ENCODE data around the gene SERAC1.

SERAC1 gene

GRCh38 chr6:158092806-158093205 is 75.3 kb downstream of the SERAC1 start:
- in situ Hi-C loops (cut with HindIII; ENCODE audit: low pct_ligation_motif_present, low pct_unique_long_range_greater_than_20kb, low sequenced_read_pairs): no loop called here
- DNase-seq: no peak

GRCh38 chr6:158087224-158087867 is 80.7 kb downstream of the SERAC1 start:
- in situ Hi-C loops (cut with HindIII; ENCODE audit: low pct_ligation_motif_present, low pct_unique_long_range_greater_than_20kb, low sequenced_read_pairs): no loop called here

GRCh38 chr6:158086504-158087223 is 81.4 kb downstream of the SERAC1 start:
- in situ Hi-C loops (cut with HindIII; ENCODE audit: low pct_ligation_motif_present, low pct_unique_long_range_greater_than_20kb, low sequenced_read_pairs): no loop called here
- no peak for DNase-seq

More at GRCh38 chr6:158087224-158087867, 80.7 kb downstream of the SERAC1 start:
- no peak for DNase-seq

GRCh38 chr6:158086054-158086503 is 82.0 kb downstream of the SERAC1 start:
- no peak for DNase-seq
- in situ Hi-C loops (cut with HindIII; ENCODE audit: low pct_ligation_motif_present, low pct_unique_long_range_greater_than_20kb, low sequenced_read_pairs): no loop called here

- in situ Hi-C loops (cut with HindIII; ENCODE audit: low pct_ligation_motif_present, low pct_unique_long_range_greater_than_20kb, low sequenced_read_pairs): no loop called here
- no peak for DNase-seq
Observed at GRCh38 chr6:158085261-158086053, 82.6 kb downstream of the SERAC1 start.

- in situ Hi-C loops (cut with HindIII; ENCODE audit: low pct_ligation_motif_present, low pct_unique_long_range_greater_than_20kb, low sequenced_read_pairs): no loop called here
- no peak for DNase-seq
Observed at GRCh38 chr6:158083455-158084325, 84.4 kb downstream of the SERAC1 start.

- no peak for DNase-seq
Observed at GRCh38 chr6:158081657-158081935, 86.5 kb downstream of the SERAC1 start.

GRCh38 chr6:158080849-158081656 is 87.0 kb downstream of the SERAC1 start:
- in situ Hi-C loops (cut with HindIII; ENCODE audit: low pct_ligation_motif_present, low pct_unique_long_range_greater_than_20kb, low sequenced_read_pairs): no loop called here
- DNase-seq: no peak

More at GRCh38 chr6:158081657-158081935, 86.5 kb downstream of the SERAC1 start:
- in situ Hi-C loops (cut with HindIII; ENCODE audit: low pct_ligation_motif_present, low pct_unique_long_range_greater_than_20kb, low sequenced_read_pairs): no loop called here

- in situ Hi-C loops (cut with HindIII; ENCODE audit: low pct_ligation_motif_present, low pct_unique_long_range_greater_than_20kb, low sequenced_read_pairs): no loop called here
Observed at GRCh38 chr6:158078320-158078719, 89.7 kb downstream of the SERAC1 start.

GRCh38 chr6:158077676-158078075 is 90.4 kb downstream of the SERAC1 start:
- in situ Hi-C loops (cut with HindIII; ENCODE audit: low pct_ligation_motif_present, low pct_unique_long_range_greater_than_20kb, low sequenced_read_pairs): no loop called here
- no peak for DNase-seq

More at GRCh38 chr6:158078320-158078719, 89.7 kb downstream of the SERAC1 start:
- no peak for DNase-seq

GRCh38 chr6:158076548-158076947 is 91.5 kb downstream of the SERAC1 start:
- in situ Hi-C loops (cut with HindIII; ENCODE audit: low pct_ligation_motif_present, low pct_unique_long_range_greater_than_20kb, low sequenced_read_pairs): no loop called here
- no peak for DNase-seq

GRCh38 chr6:158073776-158074175 is 94.3 kb downstream of the SERAC1 start:
- in situ Hi-C loops (cut with HindIII; ENCODE audit: low pct_ligation_motif_present, low pct_unique_long_range_greater_than_20kb, low sequenced_read_pairs): no loop called here
- no peak for DNase-seq

- DNase-seq: peak; percentile 57
Observed at GRCh38 chr6:158072083-158072721, 95.9 kb downstream of the SERAC1 start.

GRCh38 chr6:158071121-158072082 is 96.7 kb downstream of the SERAC1 start:
- DNase-seq: no peak

More at GRCh38 chr6:158072083-158072721, 95.9 kb downstream of the SERAC1 start:
- in situ Hi-C loops (cut with HindIII; ENCODE audit: low pct_ligation_motif_present, low pct_unique_long_range_greater_than_20kb, low sequenced_read_pairs): no loop called here

GRCh38 chr6:158070513-158070912 is 97.5 kb downstream of the SERAC1 start:
- no peak for DNase-seq
- in situ Hi-C loops (cut with HindIII; ENCODE audit: low pct_ligation_motif_present, low pct_unique_long_range_greater_than_20kb, low sequenced_read_pairs): no loop called here

More at GRCh38 chr6:158071121-158072082, 96.7 kb downstream of the SERAC1 start:
- in situ Hi-C loops (cut with HindIII; ENCODE audit: low pct_ligation_motif_present, low pct_unique_long_range_greater_than_20kb, low sequenced_read_pairs): no loop called here

GRCh38 chr6:158069800-158070195 is 98.3 kb downstream of the SERAC1 start:
- no peak for DNase-seq

More at GRCh38 chr6:158069800-158070195, 98.3 kb downstream of the SERAC1 start:
- in situ Hi-C loops (cut with HindIII; ENCODE audit: low pct_ligation_motif_present, low pct_unique_long_range_greater_than_20kb, low sequenced_read_pairs): no loop called here

Measured in ACHN (cell line).